ENCODE measurements around the gene AFAP1. TPM values are rescaled to one million over a fixed set of nuclear protein-coding genes. Genes with fewer than 3 reads are reported as not detected.

The AFAP1 gene
- total and polyA plus RNA-seq, 2 of the 4 experiments (the other 2 are of a cell fraction) = 48.2 to 80.9 TPM

- Histone ChIP-seq H2AFZ (replicated peaks; ENCODE audit: low read length, poor library complexity) (peak overlapping the region; percentile 80), H3K9me3 (ENCODE audit: control insufficient read depth, insufficient read depth, low read length) (no peaks in the 10 kb centered on the region), H3K14ac (replicated peaks; ENCODE audit: low read depth, low read length) (peak overlapping the region; percentile 60; the same call in 1 of the 2 replicates), H3K27me3 (ENCODE audit: control insufficient read depth, insufficient read depth, low read length) (no peaks in the 10 kb centered on the region), H3K4ac (ENCODE audit: low read depth, low read length) (peak overlapping the region; percentile 90), H3K4me2 (ENCODE audit: low read depth, low read length) (peak overlapping the region; percentile 27), H4K5ac (ENCODE audit: low read depth, low read length) (peak overlapping the region; percentile 11; the same call in 1 of the 2 replicates), H3K4me1 (ENCODE audit: control insufficient read depth, insufficient read depth, low read length) (peaks cover 37% of the 10 kb centered on the region), H2AK5ac (ENCODE audit: low read depth, low read length) (peak overlapping the region; percentile 79; the same call in 1 of the 2 replicates), H2BK5ac (ENCODE audit: low read depth, low read length, poor library complexity, severe bottlenecking) (peak overlapping the region; percentile 56), H2AK9ac (replicated peaks; ENCODE audit: low read depth, low read length, poor library complexity) (peak overlapping the region; percentile 31), H3K9ac (ENCODE audit: low read depth, low read length) (peak overlapping the region; percentile 5; the same call in 1 of the 2 replicates), H3K27ac (ENCODE audit: insufficient read depth, low read length) (peak overlapping the region; percentile 10; the same call in 1 of the 2 replicates), H3K36me3 (ENCODE audit: control insufficient read depth, insufficient read depth, low read length) (no peaks in the 10 kb centered on the region), H2BK120ac (ENCODE audit: low read depth, low read length) (peak overlapping the region; percentile 74; the same call in 1 of the 2 replicates), H3K18ac (ENCODE audit: low read depth, low read length) (peak overlapping the region; percentile 18), H3K9me1 (ENCODE audit: insufficient read depth, low read length) (peaks cover 13% of the 10 kb centered on the region), H4K20me1 (ENCODE audit: insufficient read depth, low read length) (peaks cover 4% of the 10 kb centered on the region; the same call in 1 of the 2 replicates), H2BK20ac (ENCODE audit: low read depth, low read length) (peak overlapping the region; percentile 64), H4K91ac (ENCODE audit: insufficient read depth, low read depth, low read length) (peak overlapping the region; percentile 43; the same call in 1 of the 2 replicates), H3K23ac (ENCODE audit: low read depth, low read length) (no peak overlapping the region; the same call in 1 of the 2 replicates), H4K8ac (ENCODE audit: low read depth in 2 of 2, low read length in 2 of 2) (peak overlapping the region in 1 of 2 experiments; percentile 14; a peak in 1 of 4 replicates), H2BK15ac (ENCODE audit: low read depth, low read length) (peak overlapping the region; percentile 32; the same call in 1 of the 3 replicates), H3K79me1 (ENCODE audit: low read depth in 1 of 2, low read length in 2 of 2) (peaks cover 4 to 12% of the 10 kb centered on the region in 2 experiments; a peak in 1 of 4 replicates), H3K4me3 (ENCODE audit: insufficient read depth, low read depth, low read length) (no peak overlapping the region), H3K56ac (ENCODE audit: extremely low read depth, insufficient read depth, low read length) (no peak overlapping the region)
- 30% methylated on average over 2 of the region's 10 CpGs; no CpG with 5 or more reads in 1 of the 2 experiments for WGBS, 2 experiments (ENCODE audit: extremely low coverage in 2 of 2, insufficient read length in 1 of 2)
- peak; percentile 45 for ATAC-seq (ENCODE audit: low read depth)
- TF ChIP-seq, protein P1, sequence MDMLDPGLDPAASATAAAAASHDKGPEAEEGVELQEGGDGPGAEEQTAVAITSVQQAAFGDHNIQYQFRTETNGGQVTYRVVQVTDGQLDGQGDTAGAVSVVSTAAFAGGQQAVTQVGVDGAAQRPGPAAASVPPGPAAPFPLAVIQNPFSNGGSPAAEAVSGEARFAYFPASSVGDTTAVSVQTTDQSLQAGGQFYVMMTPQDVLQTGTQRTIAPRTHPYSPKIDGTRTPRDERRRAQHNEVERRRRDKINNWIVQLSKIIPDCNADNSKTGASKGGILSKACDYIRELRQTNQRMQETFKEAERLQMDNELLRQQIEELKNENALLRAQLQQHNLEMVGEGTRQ (IDR thresholded peaks at IDR 0.05; ENCODE audit: low read depth, low read length) = 0 out of 2 replicates have a peak, but pooled peaks have one; percentile 13
- peak; percentile 51; the same call in 1 of the 2 replicates for TF ChIP-seq MAFK (IDR thresholded peaks at IDR 0.05; ENCODE audit: low read depth, low read length)
- no peak for TF ChIP-seq SMC3 (IDR thresholded peaks at IDR 0.05; ENCODE audit: low read depth, low read length)
- intact Hi-C loops (cut with micrococcal nuclease) (no loop called here), dilution Hi-C loops (cut with HindIII; ENCODE audit: low sequenced_read_pairs, unreplicated experiment) (no loop called here), in situ Hi-C loops (cut with MboI; ENCODE audit: low sequenced_read_pairs) (no loop called here)
- peak; percentile 74 for DNase-seq
- ChIA-PET CTCF (no interaction called here), POLR2A (ENCODE audit: unreplicated experiment) (no interaction called here)
- BruUV-seq (replicated peaks) = no TSS peak
These were observed 33.9 kb upstream of the AFAP1 start for GRCh38 chr4:7973545-7973981.

All from IMR-90 (cell line).